GM11168 (cell line): ENCODE measurements around the gene LRP3.

Experiments used
- in situ Hi-C: fragments of 300-500 bp; cut with MboI; formaldehyde crosslinking; loops from one replicate; pipeline ENCODE4 v1.12.0; 2022; ENCODE audit warnings: low sequenced_read_pairs; ENCODE audit not compliant: unreplicated experiment

LRP3 gene

DNA sequence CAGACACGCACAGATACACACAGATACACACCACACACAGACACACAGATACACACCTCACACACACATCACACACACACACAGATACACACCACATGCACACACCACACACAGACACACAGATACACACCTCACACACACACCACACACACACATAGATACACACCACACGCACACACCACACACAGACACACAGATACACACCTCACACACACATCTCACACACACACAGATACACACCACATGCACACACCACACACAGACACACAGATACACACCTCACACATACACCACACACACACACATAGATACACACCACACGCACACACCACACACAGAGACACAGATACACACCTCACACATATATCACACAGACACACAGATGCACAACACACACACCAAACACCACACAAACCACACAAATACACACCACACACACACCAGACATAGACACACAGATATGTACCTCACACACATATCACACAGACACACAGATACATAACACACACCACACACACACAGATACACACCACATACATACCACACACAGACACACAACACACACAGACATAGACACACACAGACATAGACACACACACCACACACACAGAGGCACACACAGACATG, 55.7 kb downstream of the LRP3 start:
- in situ Hi-C loops: no loop called here

DNA sequence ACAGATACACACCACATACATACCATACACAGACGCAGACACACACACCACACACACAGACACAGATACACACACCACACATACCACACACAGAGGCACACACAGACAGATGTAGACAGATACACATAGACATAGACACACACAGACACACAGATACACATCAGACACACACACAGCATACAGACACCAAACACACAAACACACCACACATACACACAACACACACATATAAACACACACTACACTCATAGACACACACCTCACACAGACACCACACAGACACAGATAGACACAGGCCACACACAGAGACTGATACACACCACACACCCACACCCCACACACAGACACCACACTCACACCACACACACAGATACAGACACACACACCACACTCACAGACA, 56.4 kb downstream of the LRP3 start:
- in situ Hi-C loops: no loop called here

DNA sequence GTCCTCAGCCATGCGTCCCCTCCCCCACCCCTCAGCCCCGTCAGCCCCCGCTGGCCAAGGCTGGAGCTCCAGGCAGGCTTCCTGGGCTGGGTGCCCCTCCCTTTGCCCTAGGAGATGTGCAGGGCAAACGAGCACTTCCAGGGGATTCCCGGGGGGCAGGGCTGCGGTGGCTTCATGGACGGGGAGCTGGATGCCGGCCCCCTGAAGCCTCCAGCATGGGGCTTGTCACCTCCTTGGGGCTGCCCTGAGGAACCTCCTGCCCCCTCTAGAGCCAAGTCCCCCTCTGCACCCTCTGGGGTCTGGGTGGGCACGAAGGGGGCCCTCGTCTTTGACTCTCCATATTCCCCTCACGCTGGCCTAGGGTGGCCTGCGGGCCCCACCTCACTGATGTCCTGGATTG, 56.9 kb downstream of the LRP3 start:
- in situ Hi-C loops: no loop called here

DNA sequence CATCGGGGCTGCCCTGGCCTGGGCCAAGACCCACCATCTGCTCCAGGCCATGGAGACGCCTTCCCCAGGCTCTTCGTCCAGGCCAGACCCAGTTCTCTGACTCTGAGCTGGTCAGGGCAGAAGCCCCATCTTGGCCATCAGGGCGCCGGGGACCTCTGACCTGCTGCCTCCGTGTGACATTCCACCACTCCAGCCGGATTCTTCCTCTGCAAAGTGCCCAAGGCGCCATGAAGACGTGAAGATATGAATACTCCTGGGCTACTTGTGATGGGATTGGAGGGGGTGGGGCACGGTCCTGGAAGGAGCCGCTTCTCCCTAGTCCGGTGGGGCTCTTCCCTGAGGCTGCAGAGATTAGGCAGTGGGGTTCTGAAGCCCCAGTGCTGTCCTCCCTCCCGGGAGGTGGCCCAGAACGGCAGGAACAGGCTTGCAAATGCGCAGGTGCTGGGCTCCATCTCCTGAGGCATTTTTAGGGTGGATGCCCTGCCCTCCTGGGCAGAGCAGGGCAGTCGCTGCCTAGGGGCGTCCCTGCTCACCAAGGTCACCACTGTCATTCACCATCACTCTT, 57.5 kb downstream of the LRP3 start:
- in situ Hi-C loops: no loop called here

DNA sequence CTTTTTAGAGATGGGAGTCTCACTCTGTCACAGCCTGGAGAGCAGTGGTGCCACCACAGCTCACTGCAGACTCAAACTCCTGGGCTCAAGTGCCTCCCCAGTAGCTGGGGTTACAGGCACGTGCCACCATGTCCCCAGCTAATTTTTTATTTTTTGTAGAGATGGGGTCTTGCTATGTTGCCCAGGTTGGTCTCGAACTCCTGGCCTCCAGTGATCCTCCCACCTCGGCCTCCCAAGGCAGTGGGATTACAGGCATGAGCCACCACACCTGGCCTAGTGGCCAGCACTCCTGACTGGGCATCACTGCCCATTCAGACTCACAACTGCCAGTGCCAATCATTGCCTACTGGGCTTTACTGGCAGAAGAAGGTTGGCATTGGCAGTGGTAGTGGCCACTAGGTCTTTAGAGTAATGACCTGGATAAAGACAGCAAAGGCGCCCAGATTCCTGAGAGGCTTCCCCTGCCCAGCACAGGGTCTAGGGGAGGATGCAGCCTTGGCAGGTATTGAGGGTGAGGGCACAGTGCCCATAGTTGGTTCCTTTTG, 58.4 kb downstream of the LRP3 start:
- in situ Hi-C loops: no loop called here

DNA sequence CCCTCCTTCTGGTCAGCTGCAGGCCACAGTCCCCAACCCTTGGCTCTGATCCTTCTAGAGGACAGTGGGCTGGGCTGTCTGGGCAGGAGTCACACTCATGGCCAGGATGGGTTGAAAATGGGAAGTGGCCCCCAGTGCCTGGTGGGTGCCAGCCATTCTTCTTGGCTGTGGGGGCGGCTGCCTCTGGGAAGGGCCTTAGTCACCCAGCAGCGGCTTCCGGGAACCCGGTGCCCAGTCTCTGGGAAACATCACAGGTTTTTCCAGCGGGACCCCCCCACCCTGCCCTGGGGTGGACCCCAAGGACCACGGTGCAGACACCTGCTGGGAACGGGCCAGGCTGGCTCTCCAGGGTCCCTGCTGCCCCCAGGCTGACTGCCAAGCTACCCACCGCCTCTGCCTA, 58.8 kb downstream of the LRP3 start:
- in situ Hi-C loops: no loop called here

DNA sequence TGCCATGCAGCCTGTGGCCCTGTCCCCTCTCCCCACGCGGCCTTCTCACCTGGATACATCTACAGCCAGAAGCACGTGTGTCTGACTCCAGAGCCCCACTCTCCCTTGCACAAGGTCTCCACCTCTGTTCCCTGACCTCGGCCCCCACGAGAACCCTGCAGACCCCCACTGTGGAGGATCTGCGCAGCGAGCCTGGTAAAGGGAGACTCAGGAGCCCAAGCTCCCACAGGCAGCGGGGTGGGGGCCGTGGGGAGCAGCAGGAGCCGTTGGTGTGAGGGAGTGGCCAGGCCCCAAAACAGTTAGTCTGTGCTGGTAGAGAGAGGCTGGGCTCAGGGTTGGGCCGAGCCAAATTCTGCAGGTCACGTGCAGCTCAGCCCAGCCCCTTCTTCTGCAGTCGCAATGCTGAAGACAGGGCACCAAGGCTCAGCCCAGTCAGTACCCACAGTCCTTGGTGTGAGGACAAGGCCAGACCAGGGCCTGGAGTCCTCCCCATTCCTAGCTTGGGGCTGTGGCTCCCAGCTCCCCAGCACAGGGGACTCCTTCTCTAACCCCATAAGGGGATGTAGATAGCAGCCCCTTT, 60.2 kb downstream of the LRP3 start:
- in situ Hi-C loops: no loop called here

DNA sequence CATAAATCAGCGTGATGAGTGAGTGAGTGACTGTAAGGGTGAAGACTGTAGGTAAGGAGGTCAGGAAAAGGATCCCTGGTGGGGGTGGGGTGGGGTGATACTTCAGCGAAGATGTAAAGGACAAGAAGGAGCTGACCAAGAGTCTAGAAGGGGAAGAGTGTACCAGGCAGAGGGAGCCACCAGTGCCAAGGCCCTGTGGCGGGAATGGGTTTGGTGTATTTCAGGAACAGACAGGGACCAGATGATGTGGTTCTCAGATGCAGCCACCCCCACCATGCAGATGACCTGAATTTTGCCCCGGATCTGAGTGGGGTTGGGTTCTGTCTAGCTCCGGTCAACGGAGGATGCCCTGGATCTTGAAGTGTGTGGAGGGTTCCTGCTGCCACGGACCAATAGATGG, 61.7 kb downstream of the LRP3 start:
- in situ Hi-C loops: no loop called here

DNA sequence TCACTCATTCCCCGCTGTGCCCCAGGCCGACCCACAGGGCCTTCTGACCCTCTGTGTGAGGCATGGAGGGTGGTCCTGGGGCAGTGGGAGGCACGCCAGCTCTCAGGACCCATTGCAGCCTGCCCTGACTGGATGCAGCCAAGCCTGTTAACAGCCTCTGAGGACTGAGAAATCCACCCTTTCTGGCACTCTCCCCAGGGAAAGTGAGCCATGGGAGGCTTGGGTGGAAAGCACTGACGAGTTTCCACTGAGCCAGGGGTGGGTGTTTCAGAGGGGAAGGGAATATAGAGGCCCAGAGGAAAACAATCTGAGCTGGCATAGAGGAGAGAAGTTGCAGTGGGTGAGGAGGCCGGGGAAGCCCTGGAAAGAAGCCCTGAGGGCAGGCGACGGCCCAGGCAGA, 62.1 kb downstream of the LRP3 start:
- in situ Hi-C loops: no loop called here

DNA sequence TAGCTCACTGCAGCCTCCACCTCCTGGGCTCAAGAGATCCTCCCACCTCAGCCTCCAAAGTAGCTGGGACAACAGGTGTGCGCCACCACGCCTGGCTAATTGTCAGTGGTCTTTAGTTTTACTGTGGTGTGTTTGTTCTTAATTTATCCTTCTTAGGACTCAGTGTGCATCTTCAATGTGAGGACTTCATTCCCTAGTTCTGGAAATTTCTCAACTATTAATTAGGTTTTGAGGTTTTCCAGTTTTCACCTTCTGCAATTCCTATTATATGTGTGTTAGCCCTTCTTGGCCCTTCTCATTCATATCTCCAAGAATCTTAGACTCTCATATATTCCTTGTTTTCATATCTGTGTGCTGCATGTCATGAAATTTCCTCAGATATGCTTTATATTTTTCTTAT, 63.7 kb downstream of the LRP3 start:
- in situ Hi-C loops: no loop called here
